ENCODE measurements around the gene RGS1. TPM values are rescaled to one million over a fixed set of nuclear protein-coding genes. Genes with fewer than 3 reads are reported as not detected.

Gene RGS1
- total RNA-seq, 1 experiment from 2014 or later, result not detected

GRCh38 chr1:192534666-192535065 lies 40.9 kb upstream of the RGS1 start:
- H2AFZ ChIP-seq (ENCODE audit: low read length), result no peak overlapping the region

More at GRCh38 chr1:192534666-192535065, 40.9 kb upstream of the RGS1 start:
- WGBS (ENCODE audit: extremely low coverage, insufficient read length, low lambda C conversion rate), result no CpG with 5 or more reads among the region's 2 CpGs
- H2BK12ac ChIP-seq (ENCODE audit: insufficient read length, low read depth, low read length), result no peak overlapping the region
- no peak overlapping the region for H3K4me2 ChIP-seq (ENCODE audit: insufficient read depth, insufficient read length, low read length)
- H3T11ph ChIP-seq (ENCODE audit: low read length), result no peak overlapping the region
- H4K8ac ChIP-seq (replicated peaks; ENCODE audit: insufficient read length, low read depth, low read length), result no peak overlapping the region
- H3K56ac ChIP-seq (ENCODE audit: insufficient read length, low read depth, low read length), result no peak overlapping the region
- Mint-ChIP-seq H3K27ac (no peak overlapping the region; a peak in 1 of 7 replicates), H3K9me3 (peaks cover 4 to 6% of the 10 kb centered on the region in 2 experiments; a peak in 3 of 5 replicates), H3K36me3 (ENCODE audit: insufficient read depth in 1 of 3, low read depth in 3 of 3) (peaks cover 5 to 7% (median 6%) of the 10 kb centered on the region in 3 experiments; a peak in 5 of 7 replicates), H3K4me3 (no peak overlapping the region), H3K27me3 (ENCODE audit: low read depth) (no peaks in the 10 kb centered on the region), H3K4me1 (peaks cover 13 to 22% of the 10 kb centered on the region in 2 experiments)
- H3K79me1 ChIP-seq (ENCODE audit: insufficient read depth, low read depth, low read length, poor library complexity, severe bottlenecking), result no peaks in the 10 kb centered on the region
- H3K79me2 ChIP-seq (ENCODE audit: insufficient read depth, low read length), result no peaks in the 10 kb centered on the region
- no peak overlapping the region for H2AK5ac ChIP-seq (ENCODE audit: insufficient read length, low read length)
- H3K9ac ChIP-seq (ENCODE audit: extremely low read depth, insufficient read length, low read length), result no peak overlapping the region
- no peak for DNase-seq
- no peak overlapping the region for H3K14ac ChIP-seq (ENCODE audit: insufficient read depth, low read length)
- no peak overlapping the region for H3K23ac ChIP-seq (ENCODE audit: insufficient read length, low read depth, low read length)
- H4K20me1 ChIP-seq (ENCODE audit: control insufficient read depth, insufficient read depth, insufficient read length), result no peaks in the 10 kb centered on the region
- no peak overlapping the region for H4K91ac ChIP-seq (ENCODE audit: insufficient read length, low read depth, low read length)
- H3K4ac ChIP-seq (ENCODE audit: low read depth, low read length), result no peak overlapping the region
- no peak overlapping the region for H2BK20ac ChIP-seq (ENCODE audit: low read depth, low read length, poor library complexity, severe bottlenecking)
- no peaks in the 10 kb centered on the region for H3K27me3 ChIP-seq (ENCODE audit: insufficient read depth, low read length)
- H3K9me3 ChIP-seq (ENCODE audit: control insufficient read depth, low read depth, low read length), result no peaks in the 10 kb centered on the region
- no peak overlapping the region for H3K27ac ChIP-seq (ENCODE audit: insufficient read length, low read depth, low read length)
- H3K18ac ChIP-seq (ENCODE audit: insufficient read length, low read depth, low read length), result no peak overlapping the region
- no peak for TF ChIP-seq CTCF (conservative IDR thresholded peaks at IDR 0.05)
- H2BK120ac ChIP-seq (ENCODE audit: low read depth, low read length, poor library complexity, severe bottlenecking), result no peak overlapping the region
- H2BK15ac ChIP-seq (ENCODE audit: low read depth, low read length), result no peak overlapping the region
- H3K23me2 ChIP-seq (ENCODE audit: insufficient read length, low read depth, low read length, poor library complexity, severe bottlenecking), result no peaks in the 10 kb centered on the region
- no peak overlapping the region for H2BK5ac ChIP-seq (ENCODE audit: insufficient read length, low read length)
- peaks cover 3% of the 10 kb centered on the region; the same call in 1 of the 2 replicates for H3K4me1 ChIP-seq (ENCODE audit: insufficient read depth, low read length)
- H4K5ac ChIP-seq (ENCODE audit: insufficient read length, low read depth, low read length), result no peak overlapping the region
